Adipose tissue (tissue), 3 donors: ENCODE results near the gene TMEM170B. TPM values are rescaled to one million over a fixed set of nuclear protein-coding genes. Genes with fewer than 3 reads are reported as not detected.
A peak's percentile ranks its signal among the peaks of the same experiment; 100 is the strongest.

Source experiments
- H3K27ac ChIP-seq: one replicate; pipeline ENCODE4 v1.5.1; 2013; ENCODE audit warnings: low read depth, low read length
- WGBS, 3 donors: extraction: QIAGEN DNeasy Blood & Tissue Kit; methylation state at CpG; one replicate each; pipeline ENCODE4 v1.1.7; 2013; 5-methylcytosine and 5-hydroxymethylcytosine counted together
- polyA plus RNA-seq, 3 donors: library from polyadenylated mRNA; stranded (reverse); fragments of 200-250 nt; gene quantifications; one replicate each; pipeline ENCODE4 v1.2.3, GENCODE V29; 2013
- donor health status: healthy with polysubstance abuse.
- donor health status: Bipolar disorder and iron deficiency.
- donor health status: healthy.

The TMEM170B gene
- 1 to 10 TPM in 2 of 3 donors, under 1 TPM in 1; 0.74 to 3.3 (median 2.3) TPM for polyA plus RNA-seq

DNA sequence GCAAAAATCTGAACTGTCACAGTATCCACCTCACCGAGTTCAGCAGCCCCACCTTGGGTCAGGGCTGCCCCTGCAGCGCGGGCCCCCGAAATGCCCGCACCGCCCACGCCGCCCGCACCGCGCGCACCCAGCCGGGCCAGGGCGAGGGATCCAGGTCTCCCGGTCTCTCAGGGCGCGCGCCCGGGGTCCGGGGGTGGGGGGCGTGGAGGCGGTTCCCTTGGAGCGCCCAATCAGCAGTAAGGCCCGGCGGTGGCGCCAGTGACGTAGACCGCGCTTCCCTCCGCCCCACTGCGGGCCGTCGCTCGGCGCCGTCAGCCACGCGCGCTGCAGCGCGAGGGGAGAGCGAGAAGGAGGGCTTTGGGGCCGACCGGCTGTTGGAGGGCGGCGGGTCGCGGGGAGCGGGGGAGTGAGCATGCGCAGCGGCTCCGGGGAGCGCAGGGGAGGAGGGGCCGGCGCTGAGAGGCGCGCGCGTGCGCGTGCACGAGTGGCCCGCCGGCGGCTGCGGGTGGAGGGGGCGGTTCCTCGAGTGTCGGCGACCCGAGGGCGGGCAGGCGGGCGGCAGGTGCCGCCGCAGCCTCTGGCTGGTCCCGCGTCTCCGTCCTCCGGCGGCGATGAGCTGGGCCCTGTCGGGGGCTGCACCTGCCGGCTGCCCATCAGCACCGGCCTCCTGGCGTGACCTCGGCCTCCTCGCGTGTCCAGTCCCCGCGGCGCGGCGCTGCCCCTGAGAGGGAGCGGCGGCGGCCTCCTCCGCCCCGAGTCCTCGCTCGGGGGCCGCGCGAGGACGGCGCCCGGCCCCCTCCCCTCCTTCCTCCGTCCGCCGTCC, at the start of gene TMEM170B:
Gene TMEM170B, plus strand, starts transcription at position 521 of the 823 bp plus-strand sequence. CDS start 529 bp downstream, outside the sequence.
- peak within 1 kb of the TSS; percentile 64 for H3K27ac ChIP-seq
- 0 to 1% (median 1%) methylated on average over 70 to 109 of the region's 110 CpGs for WGBS, 3 donors

DNA sequence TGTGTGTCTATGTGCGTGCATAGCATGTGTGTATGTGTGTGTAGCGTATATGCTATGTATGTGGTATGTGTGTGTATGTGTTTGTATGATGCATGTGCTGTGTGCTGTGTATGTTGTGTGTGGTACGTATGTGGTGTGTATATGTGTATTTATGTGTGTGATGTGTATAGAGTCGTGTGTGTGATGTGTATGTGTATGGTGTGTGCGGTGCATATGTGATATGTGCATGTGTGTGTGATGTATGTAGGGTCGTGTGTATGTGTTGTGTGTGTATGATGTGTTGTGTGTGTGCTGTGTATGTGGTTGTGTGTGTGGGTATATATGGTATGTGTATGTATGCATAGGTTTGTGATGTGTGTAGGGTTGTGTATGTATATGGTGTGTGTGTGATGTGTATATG, 46.6 kb upstream of the TMEM170B start:
- WGBS, 3 donors, result 61 to 94% (median 65%) methylated on average over 6 of the region's 6 CpGs
- no peak overlapping the region for H3K27ac ChIP-seq

DNA sequence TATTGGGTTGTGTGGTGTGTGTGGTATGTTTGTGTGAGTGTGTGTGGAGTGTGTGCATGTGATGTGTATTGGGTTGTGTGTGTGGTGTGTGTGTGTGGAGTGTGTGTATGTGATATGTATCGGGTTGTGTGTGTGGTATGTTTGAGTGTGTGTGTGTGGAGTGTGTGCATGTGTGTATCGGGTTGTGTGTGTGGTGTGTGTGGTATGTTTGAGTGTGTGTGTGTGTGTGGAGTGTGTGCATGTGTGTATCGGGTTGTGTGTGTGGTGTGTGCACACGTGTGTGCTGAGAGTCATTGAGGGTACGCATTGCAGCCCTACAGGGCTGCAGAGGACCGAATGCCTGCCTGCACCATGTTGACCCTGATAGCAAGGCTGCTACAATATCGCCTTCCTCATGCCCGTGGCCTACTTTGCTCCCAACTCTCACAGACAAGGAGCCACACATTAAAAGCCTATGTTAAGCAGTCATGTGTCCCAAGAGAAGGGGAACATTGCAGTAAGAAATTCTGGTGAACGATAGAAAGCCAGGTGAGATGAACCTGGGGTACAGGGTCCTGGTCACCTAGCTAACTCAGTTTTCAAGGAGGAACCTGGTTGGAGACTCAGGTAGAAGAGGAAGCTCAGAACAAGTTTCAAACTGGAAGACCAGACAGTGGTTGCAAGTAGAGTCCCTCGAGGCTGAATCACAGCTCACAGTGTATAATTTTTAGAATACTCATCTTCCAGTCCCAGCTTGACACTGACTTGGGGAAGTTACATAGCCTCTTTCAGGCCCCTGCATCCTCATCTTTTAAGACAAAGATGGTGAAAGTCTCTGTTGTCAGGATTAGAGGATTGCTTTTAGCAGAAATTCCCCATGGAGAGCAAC, 45.7 kb upstream of the TMEM170B start:
- 88 to 90% (median 89%) methylated on average over 10 of the region's 10 CpGs for WGBS, 3 donors

GRCh38 chr6:11492464-11493290, 44.9 kb upstream of the TMEM170B start:
- 90 to 91% (median 90%) methylated on average over 11 of the region's 11 CpGs for WGBS, 3 donors
- no peak overlapping the region for H3K27ac ChIP-seq

More for the DNA sequence above, 45.7 kb upstream of the TMEM170B start:
- no peak overlapping the region for H3K27ac ChIP-seq

DNA sequence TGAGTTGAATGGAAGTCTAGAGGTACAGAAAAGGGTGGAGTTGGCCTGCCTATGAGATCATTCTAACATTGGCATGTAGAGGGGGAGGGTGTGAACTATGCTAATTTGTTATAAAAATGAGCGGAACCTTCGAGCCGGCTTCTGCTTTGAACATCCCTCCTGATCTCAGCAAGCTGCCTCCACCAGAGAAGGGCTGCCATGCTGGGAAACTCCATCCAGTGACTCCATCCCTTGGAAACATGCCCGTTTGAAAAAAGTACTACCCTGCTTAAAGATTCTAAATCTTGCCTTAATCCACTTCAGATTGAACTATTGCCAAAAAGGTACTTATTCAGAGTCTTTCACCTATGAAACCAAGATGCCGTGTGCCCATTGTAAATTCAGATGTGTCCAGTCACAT, 43.6 kb upstream of the TMEM170B start:
- WGBS, 3 donors, result 69 to 93% (median 73%) methylated on average over 5 of the region's 5 CpGs

DNA sequence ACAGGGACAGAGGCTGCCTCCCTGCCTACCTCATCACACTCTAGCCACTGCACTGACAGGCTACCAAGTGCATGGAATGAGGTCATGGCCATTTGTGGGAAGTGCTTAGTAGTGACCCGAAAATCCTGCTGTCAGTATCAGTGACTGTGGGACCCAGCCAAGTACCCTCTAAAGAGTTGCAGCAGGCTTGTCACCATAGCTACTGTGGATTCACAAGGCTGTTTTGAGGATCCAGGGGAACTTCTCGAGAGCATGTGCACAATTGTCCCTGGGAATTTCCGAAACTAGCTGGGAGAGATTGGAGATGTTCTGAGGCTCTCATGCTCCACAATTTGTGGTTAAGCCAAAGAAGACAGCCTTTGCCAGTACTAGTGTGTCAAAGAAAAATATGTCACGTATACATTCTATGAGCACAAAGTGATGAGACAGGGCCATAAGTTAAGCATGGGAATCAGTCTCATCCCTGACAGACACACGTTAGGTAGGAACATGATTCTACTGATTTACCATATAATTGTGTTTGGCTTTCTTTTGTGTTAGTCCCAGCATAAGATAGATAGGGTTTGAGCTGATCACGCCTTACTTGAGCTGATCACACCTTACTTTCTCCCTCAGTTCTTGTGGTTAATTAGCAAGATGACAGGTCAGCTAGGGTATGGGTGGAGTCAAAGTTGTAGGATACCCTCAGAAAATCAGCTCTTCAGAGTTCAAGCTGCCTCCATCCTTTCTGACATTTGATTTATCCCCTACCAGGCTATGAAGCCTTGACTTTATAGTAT, 42.6 kb upstream of the TMEM170B start:
- WGBS, 3 donors, result 59 to 91% (median 62%) methylated on average over 6 of the region's 6 CpGs
- no peak overlapping the region for H3K27ac ChIP-seq

More for the DNA sequence above, 43.6 kb upstream of the TMEM170B start:
- H3K27ac ChIP-seq, result no peak overlapping the region

DNA sequence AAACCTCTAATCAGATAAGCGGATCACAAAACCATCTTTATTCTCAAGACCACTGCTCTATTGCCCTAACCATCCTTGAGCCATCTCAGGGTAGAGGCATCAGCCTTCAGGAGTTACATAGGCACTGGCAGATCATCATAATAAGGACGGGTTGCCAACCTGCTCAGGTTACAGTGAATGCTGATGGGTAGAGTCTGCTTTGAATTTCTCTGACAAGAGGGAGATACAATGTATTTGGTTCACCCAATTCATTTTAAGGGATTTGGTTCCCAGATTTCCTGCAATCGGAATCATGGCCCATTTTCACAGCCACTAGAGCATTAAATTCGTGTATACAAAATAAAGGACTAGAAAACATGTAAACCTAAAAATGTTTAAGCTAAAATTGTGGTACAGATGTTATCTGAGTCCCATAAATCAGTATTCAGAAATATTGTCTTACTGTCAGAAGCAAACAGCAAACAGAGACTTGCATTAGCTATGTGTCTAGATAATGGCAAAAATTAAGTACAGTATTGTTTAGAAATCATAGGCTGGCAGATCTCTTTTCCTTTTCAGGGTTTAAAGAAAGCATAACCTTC, 41.9 kb upstream of the TMEM170B start:
- H3K27ac ChIP-seq, result no peak overlapping the region
- 60 to 85% (median 81%) methylated on average over 4 of the region's 4 CpGs for WGBS, 3 donors

GRCh38 chr6:11496152-11497060, 41.1 kb upstream of the TMEM170B start:
- 27 to 28% (median 28%) methylated on average over 12 of the region's 12 CpGs for WGBS, 3 donors

GRCh38 chr6:11497107-11497506, 40.4 kb upstream of the TMEM170B start:
- H3K27ac ChIP-seq, result no peak overlapping the region
- 66 to 91% (median 77%) methylated on average over 9 of the region's 9 CpGs for WGBS, 3 donors

More at GRCh38 chr6:11496152-11497060, 41.1 kb upstream of the TMEM170B start:
- no peak overlapping the region for H3K27ac ChIP-seq

DNA sequence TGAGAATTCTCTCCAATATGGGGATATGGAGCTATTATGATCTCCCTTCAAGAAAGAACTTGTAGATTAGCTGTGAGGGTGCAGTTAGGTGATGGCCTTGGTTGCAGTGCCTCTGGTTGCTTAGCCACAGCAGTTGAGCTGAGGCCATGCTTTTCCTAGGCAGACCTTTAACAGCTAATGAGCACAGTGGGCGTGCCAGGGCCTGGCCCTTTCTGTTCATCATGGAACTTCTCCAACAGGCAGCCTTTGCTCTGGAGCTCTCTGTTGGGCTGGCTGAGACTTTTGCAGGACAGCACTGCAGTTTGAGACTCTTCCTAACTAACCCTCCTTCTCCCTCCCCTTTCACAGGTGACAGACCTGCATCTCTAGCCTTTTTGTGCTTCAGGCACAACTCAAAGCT, 39.7 kb upstream of the TMEM170B start:
- WGBS, 3 donors, result 85 to 92% (median 85%) methylated on average over 1 of the region's 1 CpG
- no peak overlapping the region for H3K27ac ChIP-seq

GRCh38 chr6:11500008-11500407, 37.5 kb upstream of the TMEM170B start:
- no peak overlapping the region for H3K27ac ChIP-seq
- WGBS, 3 donors, result 80 to 91% (median 81%) methylated on average over 2 of the region's 2 CpGs

- H3K27ac ChIP-seq, result no peak overlapping the region
- 91 to 97% (median 94%) methylated on average over 3 of the region's 3 CpGs for WGBS, 3 donors
These were observed 28.1 kb upstream of the TMEM170B start for GRCh38 chr6:11509471-11509870.

- H3K27ac ChIP-seq, result no peak overlapping the region
- 46 to 87% (median 81%) methylated on average over 3 of the region's 3 CpGs for WGBS, 3 donors
These were observed 22.9 kb upstream of the TMEM170B start for GRCh38 chr6:11514672-11515071.

GRCh38 chr6:11515763-11516162, 21.8 kb upstream of the TMEM170B start:
- H3K27ac ChIP-seq, result no peak overlapping the region
- WGBS, 3 donors, result 49 to 77% (median 58%) methylated on average over 3 of the region's 3 CpGs

GRCh38 chr6:11522812-11523605, 14.5 kb upstream of the TMEM170B start:
- H3K27ac ChIP-seq, result no peak overlapping the region
- 92 to 96% (median 94%) methylated on average over 4 of the region's 4 CpGs for WGBS, 3 donors
